HT1080 (cell line): ENCODE data around the gene PRMT3. TPM values are rescaled to one million over a fixed set of nuclear protein-coding genes. Genes with fewer than 3 reads are reported as not detected.
"Not testable (repeated sequence)": the region's sequence is repeated elsewhere in the genome, so short reads cannot be mapped to it uniquely, and the experiment has no call there.

Experiments
- DNase-seq: peaks from one replicate; pipeline ENCODE4 v3.0.0-alpha.2; 2015; ENCODE audit warnings: low read depth
- total RNA-seq: library from RNA; depleted of rRNA; stranded (reverse); fragments of >200 nt; shearing (Covaris generic); gene quantifications from 2 replicates; pipeline ENCODE4 v1.2.3, GENCODE V29; 2014; rRNA removed

The PRMT3 gene
- total RNA-seq, 1 experiment from 2014 or later = 37.0 TPM

DNA sequence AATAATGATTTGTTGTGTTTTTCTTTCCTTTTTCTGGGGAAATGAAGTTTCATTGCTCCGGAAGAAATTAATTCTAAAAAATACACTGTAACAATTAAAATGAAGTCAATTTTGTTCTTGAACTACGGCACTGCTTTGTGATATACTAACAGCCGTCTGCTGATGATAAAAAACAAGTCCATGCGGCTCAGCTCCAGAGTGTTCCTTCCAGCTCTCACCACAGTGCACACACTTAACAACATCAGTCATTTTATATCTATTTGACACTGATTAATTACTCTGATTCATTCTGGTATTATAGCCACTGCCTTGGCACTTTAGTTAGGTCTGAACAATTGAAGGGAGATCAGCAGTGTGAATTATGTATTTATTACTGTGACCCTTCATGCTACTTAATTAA lies 114.5 kb downstream of the PRMT3 start:
- no peak for DNase-seq

DNA sequence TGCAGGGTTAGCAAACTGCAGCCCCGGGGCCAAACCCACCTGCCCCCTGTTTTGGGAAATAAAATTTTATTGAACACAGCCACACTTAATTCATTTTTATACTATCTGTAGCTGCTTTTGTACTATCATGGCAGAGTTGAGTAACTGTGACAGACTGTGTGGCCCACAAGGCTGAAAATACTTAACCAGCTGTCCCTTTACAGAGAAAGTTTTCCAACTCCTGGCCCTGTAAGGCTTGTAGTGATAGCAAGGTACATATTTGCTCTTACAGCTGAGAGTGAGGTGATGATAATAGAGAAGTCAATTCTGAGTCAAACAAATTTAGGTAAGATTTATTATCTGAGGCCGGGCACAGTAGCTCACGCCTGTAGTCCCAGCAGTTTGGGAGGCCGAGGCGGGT lies 124.5 kb downstream of the PRMT3 start:
- no peak for DNase-seq

DNA sequence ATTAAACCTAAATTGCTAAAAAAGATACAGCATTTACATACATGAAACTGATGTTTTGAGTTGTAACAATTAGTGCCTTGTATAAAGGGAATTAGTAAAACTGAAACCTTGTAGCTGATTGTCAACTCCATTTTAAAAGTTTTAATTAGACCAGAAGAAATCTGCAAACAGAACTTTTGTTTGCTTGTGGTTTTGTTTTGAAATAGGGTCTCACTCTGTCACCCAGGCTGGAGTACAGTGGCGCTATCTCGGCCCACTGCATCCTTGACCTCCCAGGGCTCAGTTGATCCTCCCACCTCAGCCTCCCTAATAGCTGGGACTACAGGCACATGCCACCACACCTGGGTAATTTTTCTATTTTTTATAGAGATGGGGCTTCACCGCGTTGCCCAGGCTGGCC lies 125.4 kb downstream of the PRMT3 start:
- no peak for DNase-seq

DNA sequence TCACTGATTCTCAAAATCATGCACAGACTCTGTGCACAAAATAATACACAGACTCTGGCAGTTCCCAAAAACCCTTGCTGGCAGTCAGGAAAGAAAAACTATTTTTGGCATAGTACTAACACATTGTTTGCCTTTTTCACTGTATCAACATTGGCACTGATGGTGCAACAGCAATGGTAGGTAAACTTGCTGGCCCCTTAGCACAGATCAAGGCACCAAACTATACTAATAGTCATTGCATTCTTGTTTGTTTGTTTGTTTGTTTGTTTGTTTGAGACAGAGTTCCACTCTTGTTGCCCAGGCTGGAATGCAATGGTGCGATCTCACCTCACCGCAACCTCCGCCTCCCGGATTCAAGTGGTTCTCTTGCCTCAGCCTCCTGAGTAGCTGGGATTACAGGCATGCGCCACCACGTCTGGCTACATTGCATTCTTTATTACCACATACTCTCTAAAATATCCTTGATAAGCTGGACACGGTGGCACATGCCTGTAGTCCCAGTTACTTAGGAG lies 130.9 kb downstream of the PRMT3 start:
- DNase-seq = no peak

DNA sequence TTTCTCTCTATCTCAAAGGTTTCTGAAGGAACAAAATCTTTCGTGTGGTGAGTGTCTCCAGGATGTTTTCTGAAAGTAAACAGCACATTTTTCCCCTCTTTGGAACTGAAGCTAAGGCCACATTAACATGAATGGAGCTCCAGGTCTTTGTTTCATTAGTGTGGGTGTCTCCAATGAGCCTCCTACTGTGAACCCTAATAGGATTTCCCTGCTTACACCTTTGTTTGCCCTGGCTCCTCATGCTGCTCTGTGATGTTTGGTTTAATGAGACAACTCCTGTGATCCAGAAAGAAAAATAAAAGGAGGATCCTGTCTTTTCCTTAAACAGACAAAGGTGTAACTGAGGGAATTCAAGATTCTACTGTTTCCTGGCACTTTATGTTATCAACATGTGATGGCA lies 135.0 kb downstream of the PRMT3 start:
- DNase-seq = no peak

DNA sequence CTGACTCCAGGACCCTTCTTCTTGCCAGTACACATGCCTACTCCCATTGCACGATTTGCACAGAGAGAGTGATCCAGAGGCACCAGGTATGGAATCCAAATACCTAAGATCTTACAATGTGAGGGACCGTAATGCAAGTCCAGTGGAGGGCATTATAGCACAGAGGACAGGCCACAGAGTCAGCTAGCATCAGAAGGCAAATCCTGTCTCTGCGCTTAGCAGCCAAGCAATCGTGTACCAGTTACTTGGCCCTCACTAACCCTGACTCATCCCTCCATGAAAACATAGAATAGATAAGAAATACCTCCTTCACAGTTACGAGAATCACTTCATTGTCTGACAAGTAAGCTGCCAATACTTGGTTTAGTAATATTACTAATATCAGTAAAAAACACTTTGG lies 142.2 kb downstream of the PRMT3 start:
- DNase-seq = no peak

DNA sequence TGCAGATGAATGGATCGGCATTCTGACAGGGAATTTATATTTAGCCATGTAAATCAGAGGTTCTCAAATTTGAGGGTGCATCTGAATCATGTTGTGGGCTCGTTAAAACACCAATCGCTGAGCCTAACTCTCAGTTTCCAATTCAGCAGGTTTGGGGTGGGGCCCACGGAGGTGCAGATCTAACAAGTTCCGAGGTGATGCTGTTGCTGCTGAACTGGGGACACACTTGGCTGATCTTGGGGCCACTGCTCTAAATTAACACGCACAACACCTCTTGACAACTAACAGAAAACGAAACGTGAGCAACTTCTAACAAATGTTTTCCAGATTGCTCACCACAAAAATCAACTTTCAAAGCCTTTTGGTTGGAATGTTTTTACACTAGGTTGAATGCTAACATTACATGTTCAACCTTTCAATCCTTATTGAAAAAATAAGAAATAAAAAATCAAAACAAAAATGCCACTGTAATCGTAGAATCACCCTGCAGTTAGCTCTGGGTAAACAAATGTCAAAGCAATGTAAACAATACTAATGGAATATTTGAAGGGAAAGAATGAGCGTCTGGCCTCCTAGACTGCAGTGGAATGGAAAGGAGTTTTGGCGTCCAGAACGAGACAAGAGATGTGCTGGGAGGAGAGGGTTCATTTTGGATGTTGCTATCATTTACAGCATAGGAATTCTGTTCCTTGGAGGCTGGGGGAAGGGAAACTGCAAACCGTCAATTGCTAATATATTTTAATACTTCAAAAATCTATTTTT lies 143.6 kb downstream of the PRMT3 start:
- DNase-seq = no peak

DNA sequence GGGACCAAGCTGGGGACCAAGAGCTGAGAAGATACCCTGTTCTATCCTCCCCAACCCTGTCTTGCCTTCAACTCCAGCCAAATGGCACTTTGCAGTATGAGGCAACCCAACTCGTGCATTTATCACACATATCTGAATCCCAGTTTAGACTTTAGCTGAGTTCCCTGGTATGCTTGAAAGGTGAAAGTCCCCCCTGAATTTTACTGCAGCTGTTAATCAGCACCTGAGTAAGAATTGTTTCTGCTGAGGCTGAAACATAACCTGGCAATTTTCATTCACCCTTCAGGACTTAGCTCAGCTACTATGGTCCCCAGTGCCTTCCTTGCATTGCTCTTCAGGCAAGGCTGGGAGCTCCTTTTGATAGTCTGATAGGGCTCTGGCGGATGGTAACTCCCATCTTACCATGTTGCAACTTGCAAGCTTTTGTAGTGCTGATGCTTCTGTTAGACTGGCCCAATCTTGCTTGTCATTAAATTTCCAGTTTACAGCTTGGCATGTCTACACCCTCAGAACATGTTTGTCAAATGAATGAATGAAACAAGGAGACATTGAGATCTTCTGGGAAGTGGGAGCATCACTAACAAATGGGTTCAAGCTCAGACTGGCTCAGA lies 147.9 kb downstream of the PRMT3 start:
- no peak for DNase-seq

DNA sequence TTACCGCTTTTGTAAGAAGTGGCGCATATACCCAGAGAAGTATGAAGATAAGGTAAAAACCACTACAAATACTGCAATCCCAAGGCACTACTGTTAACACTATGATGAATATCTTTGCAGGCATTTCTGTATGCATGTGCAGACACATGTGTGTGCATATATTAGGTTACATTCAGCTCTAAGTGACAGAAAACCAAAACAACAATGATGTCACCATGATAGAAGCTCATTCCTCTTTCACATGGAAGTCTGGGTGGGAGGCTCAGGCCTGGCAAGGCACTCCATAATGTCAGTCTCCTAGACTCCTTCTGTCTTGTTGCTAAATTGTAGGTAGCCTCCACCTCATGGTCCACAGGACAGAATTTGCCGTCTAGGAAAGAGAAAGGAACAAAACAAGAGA lies 148.8 kb downstream of the PRMT3 start:
- no peak for DNase-seq

DNA sequence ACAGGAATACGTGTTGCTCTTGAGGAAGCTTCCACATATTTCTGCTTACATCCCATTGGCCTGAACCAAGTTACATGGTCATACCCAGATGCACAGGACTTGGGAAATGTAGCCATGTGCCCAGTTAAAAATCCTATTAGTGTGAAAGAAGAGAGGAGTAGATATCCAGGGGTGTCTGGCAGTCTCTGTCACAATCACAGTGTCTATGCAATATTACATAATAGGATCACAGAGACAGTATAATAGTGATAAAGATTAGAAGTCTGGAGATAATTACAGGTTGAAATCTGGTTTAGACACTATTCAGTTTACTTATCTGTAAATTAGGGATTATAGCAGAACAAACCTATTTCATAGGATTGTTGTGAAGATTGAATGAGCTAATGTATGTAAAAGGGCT lies 149.3 kb downstream of the PRMT3 start:
- no peak for DNase-seq

DNA sequence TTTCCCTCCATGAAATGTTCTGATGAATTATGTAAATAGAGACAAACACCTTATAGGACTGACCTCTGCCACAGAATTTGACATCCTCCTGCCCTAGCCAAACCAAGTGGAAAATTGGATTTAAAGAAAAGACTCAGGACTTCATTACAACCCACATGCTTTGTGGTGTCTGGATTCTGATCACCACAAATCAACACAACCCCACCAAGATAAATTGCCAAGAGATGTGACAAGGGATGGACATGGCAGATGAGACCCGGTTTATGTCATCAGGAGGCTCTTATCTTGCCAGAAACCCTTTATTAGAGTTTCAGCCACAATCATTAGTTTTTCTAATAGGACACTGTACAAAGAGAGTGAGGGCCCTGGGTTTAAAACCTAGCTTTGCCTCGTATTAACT lies 154.0 kb downstream of the PRMT3 start:
- DNase-seq = no peak

DNA sequence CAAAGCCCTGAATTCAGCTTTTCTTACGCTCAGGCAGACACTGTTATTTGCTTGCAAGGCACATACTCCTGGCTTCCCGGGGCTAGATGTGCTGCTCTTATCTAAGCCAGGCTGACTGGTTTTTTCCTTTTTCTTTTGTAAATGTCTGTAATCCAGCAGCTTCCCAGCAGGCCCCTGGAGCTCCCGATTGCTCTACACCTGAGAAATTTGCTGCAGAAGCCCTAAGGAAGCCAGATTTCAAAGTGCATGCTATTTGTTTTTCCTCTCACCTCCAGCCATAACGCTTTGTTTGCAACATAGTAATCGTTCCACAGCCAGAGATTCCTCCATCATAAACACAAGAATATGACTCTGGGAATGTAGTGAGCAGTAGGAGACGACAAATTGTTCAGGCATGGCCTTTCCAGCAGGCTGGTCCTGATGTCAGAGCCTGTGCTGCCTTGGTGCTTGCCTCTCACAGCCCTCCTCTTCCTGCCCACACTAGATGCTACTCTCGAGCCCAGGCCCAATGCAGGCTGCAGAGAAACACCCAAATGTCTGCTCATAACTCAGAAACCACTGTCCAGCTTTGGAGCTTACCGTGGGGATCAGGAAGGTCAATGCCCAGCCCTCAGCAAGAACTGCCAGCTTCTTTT lies 157.2 kb downstream of the PRMT3 start:
- no peak for DNase-seq

DNA sequence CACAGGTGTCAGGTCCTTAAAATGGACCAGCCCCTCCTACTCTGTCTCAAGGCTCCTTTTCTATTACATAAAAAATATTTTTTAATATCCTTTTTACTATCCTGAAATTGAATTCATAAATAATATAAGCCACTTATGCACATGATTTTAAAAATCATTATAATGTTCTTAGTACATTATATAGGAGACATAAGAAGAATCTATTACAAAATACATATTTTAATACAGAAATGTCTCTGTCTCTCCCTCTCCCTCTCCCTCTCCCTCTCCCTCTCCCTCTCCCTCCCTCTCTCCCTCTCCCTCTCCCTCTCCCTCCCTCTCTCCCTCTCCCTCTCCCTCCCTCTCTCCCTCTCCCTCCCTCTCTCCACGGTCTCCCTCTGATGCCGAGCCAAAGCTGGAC lies 159.9 kb downstream of the PRMT3 start:
- DNase-seq = no peak

DNA sequence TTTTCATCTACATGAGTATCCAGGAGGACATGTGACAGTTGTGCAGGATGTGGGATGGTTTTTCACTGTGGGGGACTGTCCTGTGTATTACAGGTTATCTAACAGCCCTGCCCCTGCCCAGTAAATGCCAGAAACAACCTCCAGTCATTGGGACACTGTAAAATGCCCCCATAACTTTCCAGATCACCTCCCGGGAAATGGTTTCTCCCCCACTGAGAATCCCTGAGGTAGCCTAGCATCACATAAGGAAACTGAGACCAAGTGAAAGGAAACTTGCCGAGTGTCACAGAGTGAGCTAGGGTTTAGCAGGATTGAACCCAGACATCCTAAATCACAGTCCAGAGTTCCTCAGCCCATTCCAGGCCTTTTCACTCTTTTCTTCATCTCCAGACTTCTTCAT lies 163.6 kb downstream of the PRMT3 start:
- DNase-seq = no peak

DNA sequence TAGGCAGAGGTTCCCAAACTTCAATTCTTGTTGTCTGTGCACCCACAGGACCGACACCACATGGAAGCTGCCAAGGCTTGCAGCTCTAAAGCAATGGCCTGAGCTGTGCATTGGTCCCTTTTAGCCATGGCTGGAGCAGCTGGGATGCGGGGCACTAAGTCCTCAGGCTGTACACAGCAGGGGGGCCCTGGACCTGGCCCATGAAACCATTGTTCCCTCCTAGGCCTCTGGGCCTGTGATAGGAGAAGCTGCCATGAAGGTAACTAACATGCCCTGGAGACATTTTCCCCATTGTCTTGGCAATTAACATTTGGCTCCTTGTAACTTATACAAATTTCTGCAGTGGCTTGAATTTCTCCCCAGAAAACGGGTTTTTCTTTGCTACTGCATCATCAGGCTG lies 168.3 kb downstream of the PRMT3 start:
- no peak for DNase-seq

DNA sequence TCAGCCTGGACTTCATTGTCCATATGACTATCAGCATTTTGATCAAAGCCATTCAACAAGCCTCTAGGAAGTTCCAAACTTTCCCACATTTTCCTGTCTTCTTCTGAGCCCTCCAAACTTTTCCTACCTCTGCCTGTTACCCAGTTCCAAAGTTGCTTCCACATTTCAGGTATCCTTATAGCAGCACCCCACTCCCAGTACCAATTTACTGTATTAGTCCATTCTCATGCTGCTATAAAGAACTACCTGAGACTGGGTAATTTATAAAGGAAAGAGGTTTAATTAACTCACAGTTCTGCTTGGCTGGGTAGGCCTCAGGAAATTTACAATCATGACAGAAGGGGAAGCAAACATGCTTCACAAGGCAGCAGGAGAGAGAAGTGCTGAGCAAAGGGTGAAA lies 168.9 kb downstream of the PRMT3 start:
- not testable (repeated sequence) for DNase-seq

DNA sequence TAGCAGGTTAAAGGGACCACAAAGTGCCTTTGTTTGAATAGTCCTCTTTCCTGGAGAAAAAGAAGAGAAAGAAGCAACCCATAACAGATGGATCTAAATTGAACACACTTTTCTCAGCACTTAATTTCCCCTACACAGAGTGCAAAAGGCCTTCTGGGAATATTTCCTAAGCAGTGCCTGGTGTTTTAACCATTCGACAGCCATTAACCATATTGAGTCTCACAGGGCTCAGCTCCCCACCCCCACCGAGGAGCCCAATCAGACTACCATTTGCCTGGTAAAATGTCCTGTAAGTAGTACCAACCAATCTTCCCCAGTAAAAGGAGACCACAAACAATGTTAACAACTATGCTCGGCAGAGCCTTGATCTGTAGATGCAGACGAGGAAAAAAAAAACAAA lies 171.2 kb downstream of the PRMT3 start:
- DNase-seq = no peak

Other genes with a start within 250 kb of the PRMT3 start
- gene DBX1, start 227.2 kb upstream of the PRMT3 start, total RNA-seq = not detected in 2 replicates
- 0.13 and 0.18 TPM in 2 replicates for gene HTATIP2, start 24.0 kb upstream of the PRMT3 start, total RNA-seq
- not detected in 2 replicates for gene SLC6A5, start 211.9 kb downstream of the PRMT3 start, total RNA-seq